Neural cell (in vitro differentiated cells): Measurements from ENCODE around the gene DIP2C. TPM values are rescaled to one million over a fixed set of nuclear protein-coding genes. Genes with fewer than 3 reads are reported as not detected.

Experiments
- H2AFZ ChIP-seq: fragments of 200-600, 300-800 bp; sonication (generic), shearing (Covaris generic); 2 replicates; pipeline ENCODE4 v1.6.0; 2014; ENCODE audit warnings: low read depth, mild to moderate bottlenecking, antibody characterized with exemption, low read length, moderate library complexity
- H3F3A ChIP-seq: fragments of 200-600 bp; shearing (Covaris generic); 2 replicates; pipeline ENCODE4 v1.6.1; 2016; ENCODE audit warnings: mild to moderate bottlenecking, moderate library complexity, mixed read lengths, antibody characterized with exemption, low read length; ENCODE audit not compliant: insufficient read depth, poor library complexity, severe bottlenecking
- H3K27ac ChIP-seq: fragments of 200-600, 300-800 bp; sonication (generic), shearing (Covaris generic); 2 replicates; pipeline ENCODE4 v1.5.1; 2014; ENCODE audit warnings: mild to moderate bottlenecking, low read length, moderate library complexity
- H3K27me3 ChIP-seq: fragments of 300-800, 200-600 bp; sonication (generic), shearing (Covaris generic); 2 replicates; pipeline ENCODE4 v1.6.0; 2014; ENCODE audit warnings: mild to moderate bottlenecking, low read depth, low read length, moderate library complexity; ENCODE audit not compliant: insufficient read depth
- H3K36me3 ChIP-seq: fragments of 300-800, 200-600 bp; sonication (generic), shearing (Covaris generic); 2 replicates; pipeline ENCODE4 v1.5.1; 2014; ENCODE audit warnings: mild to moderate bottlenecking, antibody characterized with exemption, low read length, moderate library complexity; ENCODE audit not compliant: insufficient read depth
- H3K4me2 ChIP-seq: fragments of 300-800, 200-600 bp; sonication (generic), shearing (Covaris generic); 2 replicates; pipeline ENCODE4 v1.6.0; 2014; ENCODE audit warnings: mild to moderate bottlenecking, low read length
- H3K4me3 ChIP-seq: fragments of 300-800, 200-600 bp; sonication (generic), shearing (Covaris generic); 2 replicates; pipeline ENCODE4 v1.5.1; 2014; ENCODE audit warnings: mild to moderate bottlenecking, low read length, moderate library complexity
- H3K79me2 ChIP-seq: fragments of 200-600 bp; shearing (Covaris generic); replicated peaks from 2 replicates; pipeline ENCODE4 v1.6.0; 2014; ENCODE audit warnings: mild to moderate bottlenecking, low read length, moderate library complexity; ENCODE audit not compliant: insufficient read depth
- H3K9ac ChIP-seq: fragments of 300-800, 200-600 bp; sonication (generic), shearing (Covaris generic); 2 replicates; pipeline ENCODE4 v1.6.1; 2016; ENCODE audit warnings: mild to moderate bottlenecking, low read length, mixed read lengths
- H3K9me2 ChIP-seq: fragments of 200-600 bp; shearing (Covaris generic); 2 replicates; pipeline ENCODE4 v1.6.1; 2016; ENCODE audit warnings: mild to moderate bottlenecking, low read length, mixed read lengths; ENCODE audit not compliant: insufficient read depth
- H3K9me3 ChIP-seq: fragments of 200-600, 300-800 bp; sonication (generic), shearing (Covaris generic); 2 replicates; pipeline ENCODE4 v1.6.1; 2016; ENCODE audit warnings: mild to moderate bottlenecking, mixed run types, low read length, moderate library complexity, mixed read lengths
- H4K20me1 ChIP-seq: fragments of 200-600 bp; shearing (Covaris generic); 2 replicates; pipeline ENCODE4 v1.6.1; 2016; ENCODE audit warnings: mild to moderate bottlenecking, mixed run types; ENCODE audit not compliant: insufficient read depth
- CTCF ChIP-seq: fragments of 450-650 bp; IDR thresholded peaks from 2 replicates; pipeline ENCODE4 v1.5.1; 2014; ENCODE audit warnings: antibody characterized with exemption, mild to moderate bottlenecking, moderate library complexity; ENCODE audit not compliant: poor library complexity, severe bottlenecking
- EP300 ChIP-seq: fragments of 450-650 bp; conservative IDR thresholded peaks from 2 replicates; pipeline ENCODE4 v1.6.1; 2014; ENCODE audit warnings: antibody characterized with exemption, mild to moderate bottlenecking, moderate library complexity; ENCODE audit not compliant: poor library complexity, severe bottlenecking
- EZH2 ChIP-seq: fragments of 200-600, 300-800 bp; shearing (Covaris generic), sonication (generic); IDR thresholded peaks from 2 replicates; pipeline ENCODE4 v1.6.1; 2014; ENCODE audit warnings: antibody characterized with exemption, low read length, borderline replicate concordance, mild to moderate bottlenecking; ENCODE audit not compliant: insufficient read depth, poor library complexity, severe bottlenecking
- MXI1 ChIP-seq: fragments of 450-650 bp; conservative IDR thresholded peaks from 2 replicates; pipeline ENCODE4 v1.6.1; 2014; ENCODE audit warnings: antibody characterized with exemption, mild to moderate bottlenecking; ENCODE audit not compliant: poor library complexity, severe bottlenecking
- POLR2AphosphoS5 ChIP-seq: IDR thresholded peaks from 2 replicates; pipeline ENCODE4 v1.6.1; 2012
- RAD21 ChIP-seq: fragments of 450-650 bp; conservative IDR thresholded peaks from 2 replicates; pipeline ENCODE4 v1.6.1; 2014; ENCODE audit warnings: antibody characterized with exemption, mild to moderate bottlenecking, moderate library complexity
- REST ChIP-seq: IDR thresholded peaks from 2 replicates; pipeline ENCODE4 v1.6.1; 2012; ENCODE audit warnings: borderline replicate concordance
- SMC3 ChIP-seq: fragments of 450-650 bp; conservative IDR thresholded peaks from 2 replicates; pipeline ENCODE4 v1.6.1; 2014; ENCODE audit warnings: antibody characterized with exemption, mild to moderate bottlenecking, moderate library complexity; ENCODE audit not compliant: poor library complexity
- TAF1 ChIP-seq: IDR thresholded peaks from 2 replicates; pipeline ENCODE4 v1.6.1; 2012; ENCODE audit warnings: low read depth
- polyA plus RNA-seq: library from polyadenylated mRNA; depleted of rRNA; stranded (reverse); fragments of >200 nt; gene quantifications from 2 replicates; pipeline ENCODE4 v1.2.3, GENCODE V29; 2014

DIP2C gene
- polyA plus RNA-seq, 1 donor from 2014 or later, result 24.1 TPM

- Histone ChIP-seq H3F3A (no peaks in the 10 kb centered on the region), H3K9ac (no peak overlapping the region), H3K9me2 (no peaks in the 10 kb centered on the region), H3K79me2 (peaks cover 10% of the 10 kb centered on the region), H4K20me1 (peaks cover 5% of the 10 kb centered on the region), H3K4me3 (no peak overlapping the region), H3K27ac (no peak overlapping the region), H3K36me3 (no peaks in the 10 kb centered on the region), H3K9me3 (no peaks in the 10 kb centered on the region), H2AFZ (no peak overlapping the region), H3K4me2 (no peak overlapping the region), H3K27me3 (no peaks in the 10 kb centered on the region)
- TF ChIP-seq REST (no peak), EP300 (no peak), TAF1 (no peak), RAD21 (no peak), CTCF (no peak), POLR2AphosphoS5 (no peak), EZH2 (no peak), MXI1 (no peak), SMC3 (no peak)
Observed at GRCh38 chr10:692682-693351, 3.3 kb upstream of the DIP2C start.

GRCh38 chr10:691216-691615, 1.7 kb upstream of the DIP2C start:
- Histone ChIP-seq H3K79me2 (peaks cover 26% of the 10 kb centered on the region), H3F3A (no peaks in the 10 kb centered on the region), H3K9ac (no peak overlapping the region), H3K4me2 (no peak overlapping the region), H3K9me3 (no peaks in the 10 kb centered on the region), H2AFZ (no peak overlapping the region), H3K36me3 (no peaks in the 10 kb centered on the region), H3K27ac (no peak overlapping the region), H3K9me2 (no peaks in the 10 kb centered on the region), H3K4me3 (no peak overlapping the region), H3K27me3 (no peaks in the 10 kb centered on the region), H4K20me1 (peaks cover 17% of the 10 kb centered on the region)
- TF ChIP-seq TAF1, result no peak
- no peak for TF ChIP-seq EP300
- TF ChIP-seq REST, result no peak
- no peak for TF ChIP-seq SMC3
- no peak for TF ChIP-seq CTCF
